DMS 273 (cell line): ENCODE measurements around the gene OR2V2.
"Not testable (repeated sequence)": the region's sequence is repeated elsewhere in the genome, so short reads cannot be mapped to it uniquely, and the experiment has no call there.

Experiments
- DNase-seq: peaks from one replicate; lab custom pipeline; 2025; ENCODE audit not compliant: unreplicated experiment; lab: John Stamatoyannopoulos, UW

OR2V2 gene

DNA sequence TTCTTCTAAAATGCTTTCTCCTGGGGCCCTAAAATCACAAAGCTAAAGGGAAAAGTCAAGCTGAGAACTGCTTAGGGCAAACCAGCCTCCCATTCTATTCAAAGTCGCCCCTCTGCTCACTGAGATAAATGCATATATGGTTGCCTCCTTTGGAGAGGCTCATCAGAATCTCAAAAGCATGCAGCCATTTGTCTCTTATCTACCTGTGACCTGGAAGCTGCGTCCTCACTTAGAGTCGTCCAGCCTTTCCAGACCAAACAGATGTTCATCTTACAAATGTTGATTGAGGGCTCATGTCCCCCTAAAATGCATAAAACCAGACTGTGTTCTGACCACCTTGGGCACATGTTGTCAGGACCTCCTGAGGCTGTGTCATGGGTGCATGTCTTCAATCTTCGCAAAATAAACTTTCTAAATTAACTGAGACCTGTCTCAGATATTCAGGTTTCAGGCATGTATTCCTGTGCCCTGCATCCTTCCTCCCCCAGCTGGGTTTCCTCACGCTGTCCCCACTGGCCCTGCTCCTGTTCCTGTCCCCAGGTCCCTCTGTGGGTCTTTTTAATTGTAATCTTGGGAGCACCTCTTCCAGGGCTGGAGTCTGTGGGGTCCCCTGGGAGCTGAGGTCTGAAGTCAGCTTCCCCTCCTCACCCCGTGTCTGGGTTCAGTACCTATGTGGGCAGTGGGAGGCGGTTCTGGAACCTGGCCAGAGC is at the start of gene OR2V2:
Gene OR2V2, plus strand, starts transcription at position 660 of the 710 bp plus-strand sequence. CDS start 7,357 bp downstream, outside the sequence.
- not testable (repeated sequence) for DNase-seq

DNA sequence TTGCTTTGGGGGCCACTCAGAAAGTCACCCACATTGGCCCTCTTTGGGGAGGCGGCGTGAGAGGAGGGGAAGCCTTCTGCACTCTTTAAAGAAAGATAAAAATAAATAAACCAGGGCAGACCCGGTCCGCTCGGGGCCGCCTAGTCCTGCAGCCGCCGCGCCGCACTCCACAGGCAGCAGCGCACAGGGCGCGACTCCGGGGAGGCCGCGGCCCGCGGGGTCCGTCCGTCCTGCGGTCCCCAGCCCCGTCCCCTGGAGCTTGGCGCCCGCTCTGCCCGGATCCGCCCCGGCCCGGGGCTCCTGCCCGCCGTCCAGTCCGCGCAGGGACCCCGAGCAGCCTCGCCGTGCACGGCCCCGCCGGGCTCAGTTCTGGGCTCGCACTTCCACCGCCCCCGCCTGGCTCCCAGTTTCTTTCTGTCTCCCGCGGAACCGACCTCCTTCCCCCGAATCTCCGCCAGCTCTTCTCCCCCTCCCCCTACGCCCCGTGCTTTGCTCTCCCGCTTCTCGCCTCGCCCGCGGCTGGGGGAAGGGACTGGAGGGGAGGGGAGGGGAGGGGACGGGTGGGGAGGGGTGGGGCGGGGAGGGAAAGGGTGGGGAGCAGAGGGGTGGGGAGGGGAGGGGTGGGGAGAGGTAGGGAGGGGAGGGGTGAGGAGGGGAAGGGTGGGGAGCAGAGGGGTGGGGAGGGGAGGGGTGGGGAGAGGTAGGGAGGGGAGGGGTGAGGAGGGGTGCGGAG is 49.5 kb upstream of the OR2V2 start:
- peak; percentile 33 for DNase-seq

- peak; percentile 71 for DNase-seq
Observed at GRCh38 chr5:181098762-181099601, 48.4 kb upstream of the OR2V2 start.

DNA sequence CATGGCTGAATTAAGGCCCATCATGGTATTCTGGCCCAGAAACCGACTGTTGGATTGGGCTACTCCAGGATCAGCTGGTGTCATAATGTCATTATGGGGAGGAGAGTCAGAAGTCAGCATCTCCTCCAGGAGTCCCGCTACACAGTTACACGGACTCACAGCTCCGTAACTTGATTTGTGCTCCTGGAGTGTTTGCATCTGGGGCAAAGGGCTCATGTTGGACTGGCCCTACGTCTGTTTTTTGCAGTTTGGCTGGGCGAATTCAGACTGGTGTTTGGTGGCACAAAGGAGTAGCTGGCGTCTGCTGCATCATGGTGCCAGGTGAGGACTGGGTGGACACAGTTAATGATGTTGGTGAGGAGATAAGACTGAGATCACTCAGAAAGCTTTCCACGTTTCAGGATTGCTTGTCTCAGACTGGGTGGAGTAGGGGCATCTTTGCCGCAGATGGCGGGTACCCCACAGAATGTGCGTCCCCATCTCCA is 47.7 kb upstream of the OR2V2 start:
- DNase-seq, result peak; percentile 49

GRCh38 chr5:181100121-181100875 is 47.1 kb upstream of the OR2V2 start:
- DNase-seq, result peak; percentile 65

DNA sequence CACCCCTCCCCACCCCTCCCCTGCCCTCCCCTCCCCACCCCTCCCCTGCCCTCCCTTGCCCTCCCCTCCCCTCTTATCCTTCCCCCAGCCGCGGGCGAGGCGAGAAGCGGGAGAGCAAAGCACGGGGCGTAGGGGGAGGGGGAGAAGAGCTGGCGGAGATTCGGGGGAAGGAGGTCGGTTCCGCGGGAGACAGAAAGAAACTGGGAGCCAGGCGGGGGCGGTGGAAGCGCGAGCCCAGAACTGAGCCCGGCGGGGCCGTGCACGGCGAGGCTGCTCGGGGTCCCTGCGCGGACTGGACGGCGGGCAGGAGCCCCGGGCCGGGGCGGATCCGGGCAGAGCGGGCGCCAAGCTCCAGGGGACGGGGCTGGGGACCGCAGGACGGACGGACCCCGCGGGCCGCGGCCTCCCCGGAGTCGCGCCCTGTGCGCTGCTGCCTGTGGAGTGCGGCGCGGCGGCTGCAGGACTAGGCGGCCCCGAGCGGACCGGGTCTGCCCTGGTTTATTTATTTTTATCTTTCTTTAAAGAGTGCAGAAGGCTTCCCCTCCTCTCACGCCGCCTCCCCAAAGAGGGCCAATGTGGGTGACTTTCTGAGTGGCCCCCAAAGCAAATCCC is 46.2 kb upstream of the OR2V2 start:
- DNase-seq, result not testable (repeated sequence)

DNA sequence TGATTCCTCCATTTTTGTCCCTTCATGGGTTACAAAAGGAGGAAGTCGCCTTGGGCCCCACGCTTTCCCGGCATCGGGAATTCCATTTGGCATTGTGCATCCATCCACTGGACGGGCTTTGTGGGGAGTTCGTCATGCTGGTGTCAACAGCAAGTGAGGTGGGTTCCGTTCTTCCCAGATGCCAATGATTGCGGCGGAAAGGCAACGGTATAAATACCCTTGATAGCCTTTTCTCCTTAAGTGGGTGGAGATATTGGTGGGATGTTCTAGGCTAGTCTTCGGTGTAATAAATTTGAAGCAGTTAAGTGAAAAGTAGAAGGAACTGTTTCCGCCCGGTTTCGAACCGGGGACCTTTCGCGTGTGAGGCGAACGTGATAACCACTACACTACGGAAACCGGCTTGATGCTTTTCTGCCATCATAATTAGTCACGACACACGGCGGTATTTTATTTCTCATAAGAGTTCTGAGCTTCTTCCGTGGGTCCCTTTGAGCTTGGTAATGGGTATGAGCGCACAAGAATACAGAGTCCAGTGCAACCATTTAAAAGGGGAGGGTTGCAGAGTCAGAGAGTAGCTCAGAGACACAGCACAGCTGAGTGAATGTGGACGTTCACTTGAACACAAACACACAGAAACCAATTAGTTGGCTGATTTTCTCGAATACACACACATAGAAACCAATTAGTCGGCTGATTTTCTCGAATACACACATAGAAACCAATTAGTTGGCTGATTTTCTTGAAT is 45.3 kb upstream of the OR2V2 start:
- not testable (repeated sequence) for DNase-seq

GRCh38 chr5:181104259-181104568 is 43.2 kb upstream of the OR2V2 start:
- peak; percentile 43 for DNase-seq

GRCh38 chr5:181104606-181105390 is 42.6 kb upstream of the OR2V2 start:
- DNase-seq, result not testable (repeated sequence)

DNA sequence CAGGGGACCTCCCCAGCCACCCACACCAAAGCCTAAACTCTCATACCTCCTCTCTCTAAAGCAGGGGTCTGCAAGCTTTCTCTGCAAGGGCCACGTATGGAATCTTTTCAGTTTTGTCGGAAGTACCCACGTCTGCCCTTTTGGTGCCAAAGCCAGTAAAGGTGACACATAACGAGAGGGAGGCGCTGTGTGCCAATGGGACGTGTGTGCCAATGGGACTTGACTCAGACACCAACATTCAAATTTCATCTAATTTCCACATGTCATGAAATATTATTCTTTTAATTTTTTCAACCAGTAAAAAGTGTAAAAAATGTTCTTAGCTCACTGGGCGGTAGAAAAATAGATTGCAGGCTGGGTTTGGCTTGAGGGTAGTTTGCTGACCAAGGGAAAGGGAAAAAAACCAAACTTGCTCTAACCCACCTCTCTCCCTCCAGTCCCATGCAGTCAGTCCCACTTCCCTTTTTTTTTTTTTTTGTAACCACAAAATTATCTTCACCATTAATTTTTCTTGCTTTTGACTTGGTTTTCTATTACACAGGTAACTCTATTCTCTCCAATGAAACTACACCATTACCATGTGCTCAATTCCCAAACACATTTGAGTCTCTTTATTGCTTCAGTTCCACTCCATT is 41.9 kb upstream of the OR2V2 start:
- no peak for DNase-seq

GRCh38 chr5:181107699-181108098 is 39.7 kb upstream of the OR2V2 start:
- DNase-seq, result peak; percentile 30

DNA sequence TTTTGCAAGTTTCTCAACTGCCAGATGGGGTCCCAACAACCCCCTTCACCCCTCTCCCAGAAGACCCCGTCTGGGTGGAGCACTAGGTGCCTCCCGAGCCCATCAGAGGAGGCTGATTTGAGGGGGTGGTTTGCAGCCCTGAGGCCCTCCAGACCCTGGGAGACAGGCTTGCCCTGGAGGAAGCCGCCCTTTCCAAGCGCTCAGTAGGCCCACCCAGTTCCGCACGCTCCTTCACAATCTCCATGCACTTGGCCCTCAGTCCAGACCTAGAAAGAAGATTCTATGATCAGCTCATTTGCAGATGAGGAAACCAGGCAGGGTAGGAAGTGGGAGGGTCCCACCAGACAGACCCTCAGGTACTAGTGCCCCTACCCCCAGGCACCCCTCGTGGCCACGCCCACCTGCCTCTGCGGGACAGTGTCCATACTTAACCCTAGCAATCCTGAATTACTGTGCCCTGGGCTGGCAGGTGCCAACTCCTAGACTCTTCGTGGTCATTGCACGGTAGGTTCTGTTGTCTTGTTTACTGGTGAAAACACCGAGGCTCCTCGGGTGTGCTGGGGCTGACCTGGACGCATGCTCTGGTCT is 38.7 kb upstream of the OR2V2 start:
- DNase-seq, result no peak

DNA sequence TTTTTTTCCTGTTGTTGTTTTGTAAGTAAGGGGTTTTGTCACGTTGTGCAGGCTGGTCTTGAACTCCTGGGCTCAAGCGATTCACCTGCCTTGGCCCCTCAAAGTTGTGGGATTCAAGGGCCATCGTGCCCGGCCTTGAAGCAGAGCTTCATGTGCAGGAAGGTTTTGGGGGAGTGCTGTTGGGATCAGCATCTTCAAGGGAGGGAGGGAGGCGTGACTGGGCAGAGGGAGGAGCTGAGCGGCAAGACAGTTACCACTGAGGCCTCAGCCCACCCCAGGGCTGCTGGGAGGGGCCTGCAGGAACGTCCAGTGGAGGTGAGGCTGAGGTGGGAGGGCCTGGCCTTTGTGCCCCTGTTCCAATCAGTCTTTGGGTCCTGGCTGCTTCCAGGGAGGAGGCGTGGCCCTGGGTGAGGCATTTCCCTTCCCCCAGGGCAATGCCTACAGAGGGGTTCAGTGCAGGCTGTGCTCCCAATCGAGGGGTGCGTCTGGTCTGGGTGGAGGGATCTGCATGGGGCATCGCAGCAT is 37.8 kb upstream of the OR2V2 start:
- DNase-seq, result no peak

DNA sequence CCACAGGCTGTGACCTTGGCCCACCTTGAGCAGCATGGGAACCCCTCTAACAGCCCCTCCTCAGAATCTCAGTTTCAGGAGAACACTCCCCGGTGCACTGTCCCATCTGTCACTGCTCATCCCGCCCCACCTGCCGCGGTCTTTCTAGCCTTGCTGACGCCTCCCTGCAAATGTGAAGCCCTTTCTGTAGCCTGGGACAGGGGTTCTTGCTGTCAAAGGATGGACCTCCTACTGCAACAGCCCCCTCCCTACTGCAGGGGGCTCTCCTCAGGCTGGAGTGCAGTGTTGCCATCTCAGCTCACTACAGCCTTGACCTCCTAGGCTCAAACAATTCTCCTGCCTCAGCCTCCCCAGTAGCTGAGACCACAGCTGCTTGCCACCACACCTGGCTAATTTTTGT is 36.4 kb upstream of the OR2V2 start:
- peak; percentile 25 for DNase-seq

- DNase-seq, result peak; percentile 92
Observed at GRCh38 chr5:181112476-181112875, 34.9 kb upstream of the OR2V2 start.

- not testable (repeated sequence) for DNase-seq
Observed at GRCh38 chr5:181113572-181113971, 33.8 kb upstream of the OR2V2 start.

DNA sequence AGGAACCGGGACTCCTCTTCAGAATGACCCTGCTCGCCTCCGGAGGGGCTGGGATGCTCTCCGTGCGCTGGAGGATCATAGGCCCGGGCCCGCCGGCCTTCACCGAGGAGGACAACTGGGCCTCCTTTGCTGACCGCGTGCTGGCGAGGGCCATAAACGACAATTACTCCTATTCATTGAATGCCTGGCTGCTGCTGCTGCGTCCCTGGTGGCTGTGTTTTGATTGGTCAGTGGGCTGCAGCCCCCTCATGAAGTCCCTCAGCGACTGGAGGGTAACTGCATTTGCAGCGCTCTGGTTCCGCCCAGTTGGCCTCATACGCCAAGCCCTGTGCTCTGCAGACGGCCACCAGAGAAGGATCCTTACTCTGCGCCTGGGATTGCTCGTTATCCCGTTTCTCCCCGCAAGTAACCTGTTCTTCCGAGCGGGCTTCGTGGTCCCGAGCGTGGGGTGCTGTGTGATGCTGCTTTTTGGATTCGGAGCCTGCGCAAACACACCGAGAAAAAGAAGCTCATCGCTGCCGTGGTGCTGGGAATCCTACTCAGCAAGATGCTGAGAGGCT is 33.0 kb upstream of the OR2V2 start:
- DNase-seq, result no peak
